ENCODE data around the gene HNRNPAB. TPM values are rescaled to one million over a fixed set of nuclear protein-coding genes. Genes with fewer than 3 reads are reported as not detected.

The HNRNPAB gene
- total RNA-seq, 4 donors from 2014 or later, result 98.4 to 135 (median 104) TPM

GRCh38 chr5:178187014-178187413 is 17.3 kb upstream of the HNRNPAB start, which contains the start of gene GMCL2:
Gene GMCL2, minus strand, starts transcription at chr5:178187371. Its CDS starts 72 bp downstream, at chr5:178187299.
- whole genome bisulfite sequencing, result 74% methylated on average over 12 of the region's 27 CpGs

GRCh38 chr5:178189433-178189832 is 14.9 kb upstream of the HNRNPAB start:
- intact Hi-C loops (cut with DNase I), result no loop called here
- DNase-seq (ENCODE audit: extremely low spot score), result no peak
- H3K4me1 ChIP-seq, result no peaks in the 10 kb centered on the region
- H3K36me3 ChIP-seq, result no peaks in the 10 kb centered on the region
- 41% methylated on average over 2 of the region's 2 CpGs for WGBS
- no peaks in the 10 kb centered on the region for H3K9me3 ChIP-seq
- no peak for TF ChIP-seq POLR2AphosphoS5 (IDR thresholded peaks at IDR 0.05)
- no peak for TF ChIP-seq EP300 (IDR thresholded peaks at IDR 0.05)
- no peak for TF ChIP-seq POLR2A (IDR thresholded peaks at IDR 0.05; ENCODE audit: low read depth)
- TF ChIP-seq CTCF (IDR thresholded peaks at IDR 0.05), result no peak
- H3K27ac ChIP-seq (replicated peaks in 1 of 4), result no peak overlapping the region
- no peak overlapping the region for H3K4me3 ChIP-seq
- peaks cover 0 to 24% (median 0%) of the 10 kb centered on the region in 4 donors for H3K27me3 ChIP-seq

More at GRCh38 chr5:178187014-178187413, 17.3 kb upstream of the HNRNPAB start, which contains the start of gene GMCL2:
- no peak within 1 kb of the TSS for H3K4me3 ChIP-seq
- no peaks in the 10 kb centered on the region for H3K36me3 ChIP-seq
- H3K4me1 ChIP-seq, result no peaks in the 10 kb centered on the region
- intact Hi-C loops (cut with DNase I), result no loop called here
- H3K27me3 ChIP-seq, result peaks cover 0 to 9% (median 0%) of the 10 kb centered on the region in 4 donors
- H3K9me3 ChIP-seq, result no peaks in the 10 kb centered on the region
- no peak for TF ChIP-seq POLR2AphosphoS5 (IDR thresholded peaks at IDR 0.05)
- no peak for TF ChIP-seq POLR2A (IDR thresholded peaks at IDR 0.05; ENCODE audit: low read depth)
- TF ChIP-seq EP300 (IDR thresholded peaks at IDR 0.05), result no peak
- TF ChIP-seq CTCF (IDR thresholded peaks at IDR 0.05), result no peak
- H3K27ac ChIP-seq (replicated peaks in 1 of 4), result no peak within 1 kb of the TSS
- no peak for DNase-seq (ENCODE audit: extremely low spot score)

- H3K4me1 ChIP-seq, result no peaks in the 10 kb centered on the region
- 83% methylated on average over 4 of the region's 4 CpGs for WGBS
Observed at GRCh38 chr5:178191661-178192060, 12.7 kb upstream of the HNRNPAB start.

GRCh38 chr5:178192244-178192643 is 12.1 kb upstream of the HNRNPAB start:
- TF ChIP-seq EP300 (IDR thresholded peaks at IDR 0.05), result no peak
- TF ChIP-seq CTCF (IDR thresholded peaks at IDR 0.05), result no peak
- no peak for TF ChIP-seq POLR2A (IDR thresholded peaks at IDR 0.05; ENCODE audit: low read depth)
- no peak for TF ChIP-seq POLR2AphosphoS5 (IDR thresholded peaks at IDR 0.05)
- peaks cover 0 to 29% (median 0%) of the 10 kb centered on the region in 4 donors for H3K27me3 ChIP-seq
- H3K4me3 ChIP-seq, result no peak overlapping the region
- WGBS, result 59% methylated on average over 2 of the region's 2 CpGs
- H3K27ac ChIP-seq (replicated peaks in 1 of 4), result no peak overlapping the region
- no peaks in the 10 kb centered on the region for H3K4me1 ChIP-seq
- no peaks in the 10 kb centered on the region for H3K36me3 ChIP-seq
- intact Hi-C loops (cut with DNase I), result no loop called here
- DNase-seq (ENCODE audit: extremely low spot score), result no peak
- no peaks in the 10 kb centered on the region for H3K9me3 ChIP-seq

More at GRCh38 chr5:178191661-178192060, 12.7 kb upstream of the HNRNPAB start:
- DNase-seq (ENCODE audit: extremely low spot score), result no peak
- H3K9me3 ChIP-seq, result no peaks in the 10 kb centered on the region
- intact Hi-C loops (cut with DNase I), result no loop called here
- H3K36me3 ChIP-seq, result no peaks in the 10 kb centered on the region
- H3K4me3 ChIP-seq, result no peak overlapping the region
- H3K27ac ChIP-seq (replicated peaks in 1 of 4), result no peak overlapping the region
- TF ChIP-seq EP300 (IDR thresholded peaks at IDR 0.05) (no peak), POLR2AphosphoS5 (IDR thresholded peaks at IDR 0.05) (no peak), POLR2A (IDR thresholded peaks at IDR 0.05; ENCODE audit: low read depth) (no peak), CTCF (IDR thresholded peaks at IDR 0.05) (no peak)
- H3K27me3 ChIP-seq, result peaks cover 0 to 29% (median 0%) of the 10 kb centered on the region in 4 donors

- WGBS, result 92% methylated on average over 7 of the region's 7 CpGs
- DNase-seq (ENCODE audit: extremely low spot score), result no peak
- Histone ChIP-seq H3K27me3 (peaks cover 0 to 29% (median 0%) of the 10 kb centered on the region in 4 donors), H3K36me3 (no peaks in the 10 kb centered on the region), H3K9me3 (no peaks in the 10 kb centered on the region), H3K27ac (replicated peaks in 1 of 4) (no peak overlapping the region), H3K4me3 (no peak overlapping the region), H3K4me1 (no peaks in the 10 kb centered on the region)
- no peak for TF ChIP-seq POLR2AphosphoS5 (IDR thresholded peaks at IDR 0.05)
- no peak for TF ChIP-seq POLR2A (IDR thresholded peaks at IDR 0.05; ENCODE audit: low read depth)
- intact Hi-C loops (cut with DNase I), result no loop called here
Observed at GRCh38 chr5:178192787-178193186, 11.5 kb upstream of the HNRNPAB start.
